Neural crest cell (in vitro differentiated cells): Measurements from ENCODE around the gene GBGT1. TPM values are rescaled to one million over a fixed set of nuclear protein-coding genes. Genes with fewer than 3 reads are reported as not detected.

Experiments used
- DNase-seq: peaks from one replicate; pipeline ENCODE4 v3.0.0; 2021; ENCODE audit warnings: low read depth, mixed read lengths, low spot score
- H3K27ac Mint-ChIP-seq: one replicate; pipeline ENCODE4 v1.8.0; 2021; ENCODE audit warnings: mild to moderate bottlenecking, mixed read lengths; ENCODE audit not compliant: unreplicated experiment
- H3K27me3 Mint-ChIP-seq: 2 replicates; pipeline ENCODE4 v1.8.0; 2021; ENCODE audit warnings: low read depth, mild to moderate bottlenecking, mixed read lengths
- H3K36me3 Mint-ChIP-seq: 2 replicates; pipeline ENCODE4 v1.8.0; 2021; ENCODE audit warnings: low read depth, mild to moderate bottlenecking, mixed read lengths
- H3K4me1 Mint-ChIP-seq: 2 replicates; pipeline ENCODE4 v1.8.0; 2021; ENCODE audit warnings: mixed read lengths
- H3K4me3 Mint-ChIP-seq: one replicate; pipeline ENCODE4 v1.8.0; 2021; ENCODE audit warnings: mild to moderate bottlenecking, mixed read lengths
- H3K9me3 Mint-ChIP-seq: 2 replicates; pipeline ENCODE4 v1.8.0; 2021; ENCODE audit warnings: mixed read lengths
- total RNA-seq: library from RNA; stranded (reverse); gene quantifications from 2 replicates; pipeline ENCODE4 v1.2.1, GENCODE V29; 2021
- TF ChIP-seq, protein P1 (sequence below): fragments of 200-600 bp; sonication (generic); conservative IDR thresholded peaks from 2 replicates; pipeline ENCODE4 v1.5.0; 2021; ENCODE audit warnings: antibody characterized with exemption, mild to moderate bottlenecking

Gene GBGT1
- total RNA-seq, 1 donor from 2014 or later = 13.8 TPM

DNA sequence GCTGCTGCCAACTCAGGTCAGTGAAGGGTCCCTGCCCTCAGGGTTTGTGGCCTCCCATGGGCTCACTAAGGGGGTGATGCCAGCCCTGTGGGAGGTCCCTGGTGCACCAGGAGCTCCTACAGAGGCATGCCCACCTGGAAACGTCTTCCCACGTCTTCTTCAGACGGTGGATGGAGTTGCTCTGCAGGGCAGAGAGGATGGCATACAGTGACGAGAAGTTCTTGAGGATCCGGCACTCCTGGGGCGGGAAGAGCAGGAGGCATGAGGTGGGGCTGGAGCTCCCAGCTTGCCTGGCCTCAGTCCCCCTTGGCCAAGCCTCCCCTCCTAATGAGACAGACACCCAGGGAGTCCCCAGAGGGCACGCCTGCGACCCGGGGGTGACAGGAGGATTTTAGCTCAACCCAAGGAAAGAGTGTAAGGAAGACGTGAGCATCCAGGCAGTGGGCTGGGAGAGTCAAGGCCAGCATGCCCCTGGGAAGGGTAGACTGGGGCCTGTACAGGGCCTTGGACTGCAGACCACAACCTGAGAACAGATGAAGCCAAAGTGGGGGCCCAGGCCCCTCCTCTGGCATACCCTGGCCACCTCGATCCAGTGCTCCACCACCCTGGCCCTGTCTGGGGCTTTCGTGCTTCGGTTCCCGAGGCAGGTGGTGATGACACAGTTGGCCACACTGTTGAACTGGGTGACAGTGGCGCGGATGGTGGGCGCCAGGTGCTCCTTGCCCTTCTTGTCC, 57.0 kb downstream of the GBGT1 start:
- Mint-ChIP-seq H3K36me3 (peaks cover 7% of the 10 kb centered on the region), H3K9me3 (no peaks in the 10 kb centered on the region), H3K27me3 (no peaks in the 10 kb centered on the region), H3K27ac (no peak overlapping the region), H3K4me1 (no peaks in the 10 kb centered on the region), H3K4me3 (no peak overlapping the region)
- no peak for DNase-seq
- TF ChIP-seq, protein P1, sequence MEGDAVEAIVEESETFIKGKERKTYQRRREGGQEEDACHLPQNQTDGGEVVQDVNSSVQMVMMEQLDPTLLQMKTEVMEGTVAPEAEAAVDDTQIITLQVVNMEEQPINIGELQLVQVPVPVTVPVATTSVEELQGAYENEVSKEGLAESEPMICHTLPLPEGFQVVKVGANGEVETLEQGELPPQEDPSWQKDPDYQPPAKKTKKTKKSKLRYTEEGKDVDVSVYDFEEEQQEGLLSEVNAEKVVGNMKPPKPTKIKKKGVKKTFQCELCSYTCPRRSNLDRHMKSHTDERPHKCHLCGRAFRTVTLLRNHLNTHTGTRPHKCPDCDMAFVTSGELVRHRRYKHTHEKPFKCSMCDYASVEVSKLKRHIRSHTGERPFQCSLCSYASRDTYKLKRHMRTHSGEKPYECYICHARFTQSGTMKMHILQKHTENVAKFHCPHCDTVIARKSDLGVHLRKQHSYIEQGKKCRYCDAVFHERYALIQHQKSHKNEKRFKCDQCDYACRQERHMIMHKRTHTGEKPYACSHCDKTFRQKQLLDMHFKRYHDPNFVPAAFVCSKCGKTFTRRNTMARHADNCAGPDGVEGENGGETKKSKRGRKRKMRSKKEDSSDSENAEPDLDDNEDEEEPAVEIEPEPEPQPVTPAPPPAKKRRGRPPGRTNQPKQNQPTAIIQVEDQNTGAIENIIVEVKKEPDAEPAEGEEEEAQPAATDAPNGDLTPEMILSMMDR = no peak

DNA sequence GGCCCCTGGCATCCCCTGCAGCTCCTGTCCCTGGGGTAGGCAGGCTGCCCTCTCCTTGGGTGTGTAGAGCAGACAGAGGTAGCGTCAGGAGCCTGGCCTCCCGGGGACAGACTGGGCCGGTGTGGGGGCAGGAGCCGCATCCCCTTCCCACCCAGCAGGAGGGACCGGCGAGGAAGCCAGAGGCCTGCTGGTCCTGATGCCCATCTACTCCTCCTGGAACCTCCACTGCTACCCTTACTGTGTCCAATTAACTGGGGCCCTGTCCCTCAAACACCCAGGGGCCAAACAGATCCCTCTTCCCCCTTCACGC, 58.3 kb downstream of the GBGT1 start:
- H3K4me1 Mint-ChIP-seq = no peaks in the 10 kb centered on the region

GRCh38 chr9:133104718-133105460, 58.8 kb downstream of the GBGT1 start:
- H3K27me3 Mint-ChIP-seq = no peaks in the 10 kb centered on the region
- no peak for DNase-seq
- no peak overlapping the region for H3K4me3 Mint-ChIP-seq
- peaks cover 10% of the 10 kb centered on the region for H3K36me3 Mint-ChIP-seq
- H3K4me1 Mint-ChIP-seq = no peaks in the 10 kb centered on the region
- peak overlapping the region; percentile 43 for H3K27ac Mint-ChIP-seq
- H3K9me3 Mint-ChIP-seq = no peaks in the 10 kb centered on the region
- TF ChIP-seq, protein P1 = no peak

More for the DNA sequence above, 58.3 kb downstream of the GBGT1 start:
- no peaks in the 10 kb centered on the region for H3K27me3 Mint-ChIP-seq
- H3K27ac Mint-ChIP-seq = no peak overlapping the region
- peaks cover 10% of the 10 kb centered on the region for H3K36me3 Mint-ChIP-seq
- no peak for DNase-seq
- H3K9me3 Mint-ChIP-seq = no peaks in the 10 kb centered on the region
- H3K4me3 Mint-ChIP-seq = no peak overlapping the region
- TF ChIP-seq, protein P1 = no peak

- TF ChIP-seq, protein P1 = no peak
- Mint-ChIP-seq H3K36me3 (peaks cover 14% of the 10 kb centered on the region), H3K4me3 (no peak overlapping the region), H3K27me3 (no peaks in the 10 kb centered on the region), H3K4me1 (no peaks in the 10 kb centered on the region), H3K9me3 (no peaks in the 10 kb centered on the region), H3K27ac (no peak overlapping the region)
- no peak for DNase-seq
These were observed 59.7 kb downstream of the GBGT1 start for GRCh38 chr9:133103987-133104505.

DNA sequence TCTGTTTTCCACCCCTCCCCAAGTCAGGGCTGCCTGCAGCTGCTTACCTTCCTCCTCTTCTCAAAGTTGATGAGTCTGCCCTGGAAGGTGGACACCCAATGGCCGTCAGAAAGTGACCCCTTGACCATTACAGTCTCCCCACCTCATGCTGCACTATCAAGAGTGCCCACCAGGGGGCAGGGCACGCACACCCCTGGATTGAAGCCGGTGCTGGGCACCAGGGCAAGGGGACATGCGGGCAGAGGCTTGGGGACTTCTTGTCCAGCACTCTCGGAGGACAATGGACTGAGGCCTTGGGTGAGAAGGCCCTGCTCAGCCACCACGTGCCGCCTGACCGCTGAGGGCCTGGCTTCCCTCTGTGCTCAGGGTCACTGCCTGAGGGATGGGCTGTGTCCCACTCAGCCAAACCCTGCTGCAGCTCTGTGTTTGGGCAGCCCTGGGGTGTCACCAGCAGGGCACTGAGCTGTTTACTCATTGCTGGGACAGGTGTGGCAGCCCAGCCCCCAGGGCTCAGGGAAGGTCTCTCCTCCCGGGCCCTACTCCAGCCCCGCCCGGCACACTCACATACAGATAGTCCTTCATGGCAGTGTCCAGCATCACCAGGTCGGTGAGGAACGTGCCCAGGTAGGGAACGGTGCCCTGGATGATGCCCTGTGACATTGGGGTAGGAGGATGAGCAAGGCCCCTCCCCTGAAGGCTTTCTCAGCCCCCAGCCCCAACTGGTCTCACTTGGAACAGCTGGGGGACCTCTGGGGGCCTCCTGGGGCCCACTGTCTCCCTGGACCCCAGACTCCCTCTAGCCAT, 60.3 kb downstream of the GBGT1 start:
- Mint-ChIP-seq H3K27ac (peak overlapping the region; percentile 68), H3K4me1 (no peaks in the 10 kb centered on the region), H3K9me3 (no peaks in the 10 kb centered on the region), H3K36me3 (peaks cover 19% of the 10 kb centered on the region), H3K27me3 (no peaks in the 10 kb centered on the region), H3K4me3 (no peak overlapping the region)
- TF ChIP-seq, protein P1 = peak; percentile 88
- peak; percentile 80 for DNase-seq
